K562 (cell line): ENCODE results near the gene ZNF775. TPM values are rescaled to one million over a fixed set of nuclear protein-coding genes. Genes with fewer than 3 reads are reported as not detected.
A peak's percentile ranks its signal among the peaks of the same experiment; 100 is the strongest.

Source experiments
- CGGBP1 ChIP-seq: fragments of 250-450 bp; sonication (Bioruptor Pico); IDR thresholded peaks from 2 replicates; pipeline ENCODE4 v1.9.0; 2021; ENCODE audit warnings: mild to moderate bottlenecking
- CHD2 ChIP-seq: IDR thresholded peaks from 2 replicates; pipeline ENCODE4 v1.6.1; 2011; ENCODE audit warnings: low read depth, low read length
- CHD7 ChIP-seq: fragments of 200-600 bp; sonication (generic); IDR thresholded peaks from one replicate; pipeline ENCODE4 v1.6.1; 2012; ENCODE audit warnings: mild to moderate bottlenecking, low read depth, low read length, inconsistent platforms
- ETS1 ChIP-seq: conservative IDR thresholded peaks from 2 replicates; pipeline ENCODE4 v1.6.1; 2011; ENCODE audit warnings: low read depth, mild to moderate bottlenecking, low read length; ENCODE audit not compliant: control insufficient read depth
- JUND ChIP-seq, 2 experiments: IDR thresholded peaks; 2 replicates in 1 of 2; 3 replicates in 1 of 2; pipeline ENCODE4 v1.6.1; 2011; ENCODE audit warnings: borderline replicate concordance in 2 of 2, low read depth in 2 of 2, low read length in 2 of 2, improper control_type of control experiment in 1 of 2, missing biosample characterization in 1 of 2, missing genetic modification characterization in 1 of 2, missing genetic modification reagents in 1 of 2
- MEF2D ChIP-seq: conservative IDR thresholded peaks from 2 replicates; pipeline ENCODE4 v1.6.1; 2016; ENCODE audit warnings: low read depth, missing genetic modification characterization, missing compliant biosample characterization
- POLR2B ChIP-seq: fragments of 450-650 bp; IDR thresholded peaks from 2 replicates; pipeline ENCODE4 v1.6.1; 2018; ENCODE audit warnings: low read depth; ENCODE audit not compliant: partially characterized antibody
- SMAD3 ChIP-seq: fragments of 450-650 bp; formaldehyde crosslinking; conservative IDR thresholded peaks from 2 replicates; pipeline ENCODE4 v1.4.0; 2020; ENCODE audit warnings: mild to moderate bottlenecking
- SUPT5H ChIP-seq: fragments of 450-650 bp; IDR thresholded peaks from 2 replicates; pipeline ENCODE4 v1.6.1; 2016
- ZNF395 ChIP-seq: fragments of 200-800 bp; sonication (Bioruptor generic); IDR thresholded peaks from 2 replicates; pipeline ENCODE4 v1.6.1; 2017; ENCODE audit warnings: missing genetic modification characterization, missing compliant biosample characterization
- ZNF507 ChIP-seq: conservative IDR thresholded peaks from 2 replicates; pipeline ENCODE4 v1.6.1; 2017; ENCODE audit warnings: missing genetic modification characterization, missing compliant biosample characterization
- ZNF644 ChIP-seq: fragments of 200-800 bp; sonication (Bioruptor generic); IDR thresholded peaks from 2 replicates; pipeline ENCODE4 v1.6.1; 2016; ENCODE audit warnings: low read depth, missing genetic modification characterization, missing compliant biosample characterization
- polyA plus RNA-seq, 8 experiments: library from polyadenylated mRNA; depleted of rRNA in 4 of 8; stranded (reverse) in 5 of 8; unstranded in 3 of 8; fragments of >200 nt; fragmentation: Nextera tagmentation in 2 of 8; fragmentation: Illumina TruSeq in 1 of 8; extraction: Ambion mirVana in 2 of 8; extraction: Trizol in 1 of 8; gene quantifications; 2 replicates each; pipeline versions ENCODE4 v1.2.1 to v1.2.3, GENCODE V29; 2011 to 2014; ENCODE audit warnings: inconsistent platforms in 1 of 8, missing spikeins in 1 of 8
- total RNA-seq, 7 experiments: library from RNA; depleted of rRNA in 6 of 7; stranded (reverse); fragments of >200 nt in 6 of 7; fragmentation: Illumina TruSeq in 2 of 7; extraction: Trizol in 2 of 7; gene quantifications; 2 replicates each; pipeline versions ENCODE4 v1.2.1 to v1.2.3, GENCODE V29; 2011 to 2021; ENCODE audit warnings: low replicate concordance in 1 of 7

Gene ZNF775
- total and polyA plus RNA-seq, 9 of the 15 experiments (the other 6 are each of a cell fraction or from before 2014, with no cell fraction given), result 0.04 to 18.7 (median 4.9) TPM

GRCh38 chr7:150378853-150379440 lies at the start of gene ZNF775 (continued):
- TF ChIP-seq CHD7 (no peak), ZNF507 (no peak), ZNF395 (CRISPR knock-in tag) (0 out of 2 replicates have a peak, but pooled peaks have one; percentile 14), CGGBP1 (peak; percentile 61; the same call in 1 of the 2 replicates), ETS1 (0 out of 2 replicates have a peak, but pooled peaks have one; percentile 44), SUPT5H (peak; percentile 92), CHD2 (peak; percentile 91), ZNF644 (no peak), POLR2B (peak; percentile 76), SMAD3 (CRISPR knock-in tag) (no peak), MEF2D (tag) (no peak), JUND (IDR thresholded peaks at IDR 0.05; ENCODE audit: borderline replicate concordance, low read depth, low read length) (0 out of 2 replicates have a peak, but pooled peaks have one; percentile 7), JUND (tag; IDR thresholded peaks at IDR 0.05; ENCODE audit: borderline replicate concordance, low read depth, low read length) (0 out of 3 replicates have a peak, but pooled peaks have one; percentile 8)
